Gastrocnemius medialis (tissue), 4 donors: ENCODE data around the gene LRMDA.

Experiments
- POLR2A ChIP-seq, 2 donors: fragments of 450-650 bp; IDR thresholded peaks; one replicate each; pipeline ENCODE4 v1.6.1; 2017; ENCODE audit warnings: antibody characterized with exemption in 2 of 2, mild to moderate bottlenecking in 2 of 2, moderate library complexity in 2 of 2
- TF ChIP-seq, protein P1 (sequence below), 5 experiments: fragments of 450-650 bp in 3 of 5; fragments of 200-600 bp in 2 of 5; sonication (generic) in 2 of 5; IDR thresholded peaks in 4 of 5; conservative IDR thresholded peaks in 1 of 5; 1 replicate in 4 of 5; 2 replicates in 1 of 5; pipeline ENCODE4 v1.5.1; 2016 to 2019; ENCODE audit warnings: antibody characterized with exemption in 5 of 5, mild to moderate bottlenecking in 3 of 5, moderate library complexity in 3 of 5

DNA sequence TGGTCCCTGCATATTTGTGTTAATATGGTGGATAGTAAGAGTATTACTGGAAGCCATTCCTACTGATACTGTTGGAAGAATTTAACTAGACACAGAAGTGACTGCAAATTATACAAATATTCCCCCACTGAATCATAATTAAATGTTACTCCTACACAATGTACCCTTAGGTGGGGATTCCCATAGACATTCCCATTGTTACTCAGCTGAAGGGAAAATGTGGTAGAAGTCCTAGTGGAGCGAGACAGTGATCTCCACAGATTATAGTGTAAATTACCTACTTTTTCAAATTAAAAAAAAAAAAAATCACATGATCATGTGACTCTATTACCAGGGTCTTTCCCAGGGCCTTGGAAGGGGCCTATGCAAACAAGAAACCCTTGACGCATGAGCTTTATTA lies 611.8 kb downstream of the LRMDA start:
- no peak for TF ChIP-seq POLR2A (IDR thresholded peaks at IDR 0.05)
- TF ChIP-seq, protein P1, sequence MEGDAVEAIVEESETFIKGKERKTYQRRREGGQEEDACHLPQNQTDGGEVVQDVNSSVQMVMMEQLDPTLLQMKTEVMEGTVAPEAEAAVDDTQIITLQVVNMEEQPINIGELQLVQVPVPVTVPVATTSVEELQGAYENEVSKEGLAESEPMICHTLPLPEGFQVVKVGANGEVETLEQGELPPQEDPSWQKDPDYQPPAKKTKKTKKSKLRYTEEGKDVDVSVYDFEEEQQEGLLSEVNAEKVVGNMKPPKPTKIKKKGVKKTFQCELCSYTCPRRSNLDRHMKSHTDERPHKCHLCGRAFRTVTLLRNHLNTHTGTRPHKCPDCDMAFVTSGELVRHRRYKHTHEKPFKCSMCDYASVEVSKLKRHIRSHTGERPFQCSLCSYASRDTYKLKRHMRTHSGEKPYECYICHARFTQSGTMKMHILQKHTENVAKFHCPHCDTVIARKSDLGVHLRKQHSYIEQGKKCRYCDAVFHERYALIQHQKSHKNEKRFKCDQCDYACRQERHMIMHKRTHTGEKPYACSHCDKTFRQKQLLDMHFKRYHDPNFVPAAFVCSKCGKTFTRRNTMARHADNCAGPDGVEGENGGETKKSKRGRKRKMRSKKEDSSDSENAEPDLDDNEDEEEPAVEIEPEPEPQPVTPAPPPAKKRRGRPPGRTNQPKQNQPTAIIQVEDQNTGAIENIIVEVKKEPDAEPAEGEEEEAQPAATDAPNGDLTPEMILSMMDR (IDR thresholded peaks at IDR 0.05 in 4 of 5, conservative IDR thresholded peaks at IDR 0.05 in 1 of 5), result no peak
